ENCODE results near the gene THUMPD3. TPM values are rescaled to one million over a fixed set of nuclear protein-coding genes. Genes with fewer than 3 reads are reported as not detected.

The THUMPD3 gene
- total RNA-seq, 1 experiment from 2014 or later: 58.4 TPM

DNA sequence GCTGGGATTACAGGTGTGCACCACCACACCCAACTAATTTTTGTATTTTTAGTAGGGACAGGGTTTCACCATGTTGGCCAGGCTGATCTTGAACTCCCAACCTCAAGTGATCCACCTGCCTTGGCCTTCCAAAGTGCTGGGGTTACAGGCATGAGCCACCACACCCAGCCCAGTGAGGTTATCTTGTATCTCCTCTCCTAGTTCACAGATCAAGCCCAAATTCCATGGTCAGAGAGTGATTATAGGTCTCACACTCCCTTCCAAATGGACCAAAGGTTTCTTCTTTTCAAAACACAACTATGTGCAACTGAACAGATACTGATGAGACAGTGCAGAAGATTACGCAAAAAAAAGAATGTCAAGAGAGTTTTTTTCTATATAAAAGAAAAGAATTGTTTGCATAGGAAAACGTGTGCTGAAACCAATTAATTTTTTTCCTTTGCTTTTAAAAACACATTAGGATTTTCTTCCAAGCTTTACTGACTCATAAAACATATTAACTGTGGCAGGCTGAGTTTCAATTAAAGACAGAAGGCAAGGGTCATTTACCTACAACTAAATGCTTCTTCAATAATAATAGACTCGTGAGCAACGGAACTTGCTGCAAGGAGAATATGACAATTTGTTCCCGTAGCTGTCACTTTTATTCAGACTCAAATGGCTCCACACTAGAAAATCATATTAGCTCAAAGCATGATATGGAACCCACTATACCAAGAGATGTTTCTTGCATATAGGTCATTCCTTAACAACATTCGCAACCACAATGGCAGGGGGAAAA is 30.4 kb upstream of the THUMPD3 start:
- H3K9ac ChIP-seq (ENCODE audit: extremely low read depth, insufficient read length, low read length): no peak overlapping the region
- Mint-ChIP-seq H3K9me3 (peaks cover 28 to 36% of the 10 kb centered on the region in 2 experiments), H3K27me3 (ENCODE audit: low read depth) (peaks cover 1% of the 10 kb centered on the region; the same call in 1 of the 2 replicates), H3K36me3 (ENCODE audit: insufficient read depth in 1 of 3, low read depth in 3 of 3) (peaks cover 6 to 26% (median 11%) of the 10 kb centered on the region in 3 experiments), H3K4me1 (peaks cover 6 to 8% of the 10 kb centered on the region in 2 experiments), H3K27ac (no peak overlapping the region), H3K4me3 (no peak overlapping the region)
- DNase-seq: no peak
- no peaks in the 10 kb centered on the region for H3K27me3 ChIP-seq (ENCODE audit: insufficient read depth, low read length)
- H2AK5ac ChIP-seq (ENCODE audit: insufficient read length, low read length): no peak overlapping the region
- no peak overlapping the region for H3K18ac ChIP-seq (ENCODE audit: insufficient read length, low read depth, low read length)
- no peaks in the 10 kb centered on the region for H3K23me2 ChIP-seq (ENCODE audit: insufficient read length, low read depth, low read length, poor library complexity, severe bottlenecking)
- no peak overlapping the region for H2BK120ac ChIP-seq (ENCODE audit: low read depth, low read length, poor library complexity, severe bottlenecking)
- H3T11ph ChIP-seq (ENCODE audit: low read length): no peak overlapping the region
- H3K23ac ChIP-seq (ENCODE audit: insufficient read length, low read depth, low read length): no peak overlapping the region
- H3K4me1 ChIP-seq (ENCODE audit: insufficient read depth, low read length): no peaks in the 10 kb centered on the region
- no peak overlapping the region for H2AFZ ChIP-seq (ENCODE audit: low read length)
- no peaks in the 10 kb centered on the region for H4K20me1 ChIP-seq (ENCODE audit: control insufficient read depth, insufficient read depth, insufficient read length)
- no peak overlapping the region for H2BK20ac ChIP-seq (ENCODE audit: low read depth, low read length, poor library complexity, severe bottlenecking)
- WGBS (ENCODE audit: extremely low coverage, insufficient read length, low lambda C conversion rate): no CpG with 5 or more reads among the region's 6 CpGs
- no peak overlapping the region for H3K14ac ChIP-seq (ENCODE audit: insufficient read depth, low read length)
- peaks cover 7% of the 10 kb centered on the region for H3K9me3 ChIP-seq (ENCODE audit: control insufficient read depth, low read depth, low read length)
- H4K91ac ChIP-seq (ENCODE audit: insufficient read length, low read depth, low read length): no peak overlapping the region
- no peak overlapping the region for H3K56ac ChIP-seq (ENCODE audit: insufficient read length, low read depth, low read length)
- H3K27ac ChIP-seq (ENCODE audit: insufficient read length, low read depth, low read length): no peak overlapping the region
- H3K4me2 ChIP-seq (ENCODE audit: insufficient read depth, insufficient read length, low read length): no peak overlapping the region
- no peak overlapping the region for H4K8ac ChIP-seq (replicated peaks; ENCODE audit: insufficient read length, low read depth, low read length)
- no peak overlapping the region for H2BK15ac ChIP-seq (ENCODE audit: low read depth, low read length)
- no peak overlapping the region for H4K5ac ChIP-seq (ENCODE audit: insufficient read length, low read depth, low read length)
- H3K79me1 ChIP-seq (ENCODE audit: insufficient read depth, low read depth, low read length, poor library complexity, severe bottlenecking): no peaks in the 10 kb centered on the region
- H2BK5ac ChIP-seq (ENCODE audit: insufficient read length, low read length): no peak overlapping the region
- no peak overlapping the region for H2BK12ac ChIP-seq (ENCODE audit: insufficient read length, low read depth, low read length)
- H3K79me2 ChIP-seq (ENCODE audit: insufficient read depth, low read length): no peaks in the 10 kb centered on the region
- no peak overlapping the region for H3K4ac ChIP-seq (ENCODE audit: low read depth, low read length)
- TF ChIP-seq CTCF (conservative IDR thresholded peaks at IDR 0.05): no peak
